ENCODE results near the gene IREB2.
"Not testable (repeated sequence)": the region's sequence is repeated elsewhere in the genome, so short reads cannot be mapped to it uniquely, and the experiment has no call there.

The IREB2 gene

GRCh38 chr15:78407608-78408354 is 30.2 kb upstream of the IREB2 start:
- DNase-seq, result no peak

- no peak for DNase-seq
Observed at GRCh38 chr15:78408355-78408640, 29.7 kb upstream of the IREB2 start.

- DNase-seq, result no peak
Observed at GRCh38 chr15:78408961-78409360, 29.1 kb upstream of the IREB2 start.

GRCh38 chr15:78411061-78411460 is 27.0 kb upstream of the IREB2 start:
- DNase-seq, result no peak

DNA sequence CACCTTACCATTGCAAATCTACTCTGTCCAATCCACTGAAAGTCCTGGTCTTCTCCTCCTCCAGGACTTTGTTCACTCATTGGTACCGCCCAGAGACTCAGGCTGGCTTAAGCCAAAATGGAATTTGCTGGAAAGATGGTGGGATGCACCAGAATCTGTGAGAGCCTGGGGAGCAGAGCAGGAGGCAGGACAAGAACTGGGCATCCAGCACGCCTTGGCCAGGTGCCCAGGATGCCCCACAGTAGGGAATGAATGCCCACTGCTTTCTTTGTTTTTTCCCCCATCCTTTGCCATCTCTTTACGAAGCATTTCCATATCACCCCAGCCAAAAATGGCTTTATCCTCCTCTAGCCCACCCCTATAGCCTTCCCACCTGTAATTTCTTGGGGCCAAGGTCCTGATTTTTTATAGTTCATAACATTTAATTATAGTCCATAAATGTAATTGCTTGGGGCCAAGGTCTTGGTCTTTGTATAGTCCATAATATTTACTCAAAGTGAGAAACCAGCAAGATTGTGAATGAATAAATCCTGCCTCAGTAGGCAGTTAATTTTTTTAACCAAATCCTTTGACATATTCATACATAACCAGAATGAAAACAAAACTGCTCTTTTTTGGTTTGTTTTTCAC is 23.3 kb upstream of the IREB2 start:
- no peak for DNase-seq

- peak; percentile 36 to 38 for DNase-seq
Observed at GRCh38 chr15:78415284-78415683, 22.7 kb upstream of the IREB2 start.

DNA sequence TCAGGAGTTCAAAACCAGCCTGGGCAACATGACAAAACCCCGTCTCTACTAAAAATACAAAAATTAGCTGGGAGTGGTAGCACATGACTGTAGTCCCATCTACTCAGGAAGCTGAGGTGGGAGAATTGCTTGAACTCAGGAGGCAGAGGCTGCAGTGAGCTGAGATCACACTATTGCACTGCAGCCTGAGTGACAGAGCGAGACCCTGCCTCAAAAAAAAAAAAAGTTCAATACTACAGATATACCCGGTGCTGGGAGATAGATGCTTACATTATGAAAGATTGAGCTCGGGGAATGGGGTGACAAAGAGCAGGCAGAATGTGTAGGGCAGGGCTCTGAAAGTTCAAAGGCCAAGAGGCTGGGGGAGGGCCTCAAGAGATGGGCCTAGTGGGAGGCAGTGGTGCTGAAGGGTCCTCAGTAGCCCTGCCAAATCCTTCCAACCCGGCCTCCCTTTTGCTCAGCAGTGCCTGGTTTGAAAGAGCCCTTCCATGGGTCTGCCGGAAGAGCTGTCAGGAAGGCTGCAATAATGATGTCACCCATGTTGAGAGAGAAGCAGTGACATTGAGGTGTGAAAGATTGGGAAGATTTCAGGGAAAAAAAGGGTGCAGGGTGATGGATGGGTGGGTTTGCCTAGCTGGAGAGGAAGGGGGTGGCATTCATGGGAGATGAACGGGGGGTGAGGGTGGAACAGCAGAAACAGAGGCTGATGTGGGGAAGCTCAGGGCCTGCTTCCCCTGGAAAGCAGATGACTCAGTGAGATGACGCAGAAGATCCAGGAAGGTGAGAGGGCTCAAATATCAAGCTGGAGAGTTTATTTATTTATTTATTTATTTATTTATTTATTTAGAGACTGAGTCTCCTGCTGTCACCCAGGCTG is 20.0 kb upstream of the IREB2 start:
- no peak for DNase-seq

GRCh38 chr15:78418686-78419085 is 19.3 kb upstream of the IREB2 start:
- DNase-seq, result no peak

GRCh38 chr15:78419367-78419766 is 18.6 kb upstream of the IREB2 start:
- DNase-seq, result no peak

DNA sequence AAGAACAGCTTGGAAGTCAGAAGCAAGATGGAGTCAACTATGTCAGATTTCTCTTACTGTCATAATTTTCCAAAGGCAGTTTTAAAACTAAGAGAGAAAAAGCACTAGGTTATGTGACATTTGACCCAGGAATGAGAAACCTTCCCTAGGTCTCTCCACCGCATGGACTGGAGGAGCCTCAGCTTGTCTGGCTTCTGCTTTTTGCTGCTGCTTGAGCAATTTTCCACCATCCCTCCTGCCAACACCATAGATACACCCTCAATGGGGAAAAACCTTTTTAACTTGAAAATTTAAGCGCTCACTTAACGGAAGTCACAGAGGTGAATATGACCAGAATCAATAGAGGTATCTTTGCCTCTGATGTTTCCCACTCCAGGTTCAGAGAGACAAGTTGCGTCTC is 17.8 kb upstream of the IREB2 start:
- no peak for DNase-seq

- no peak for DNase-seq
Observed at GRCh38 chr15:78420766-78421165, 17.2 kb upstream of the IREB2 start.

DNA sequence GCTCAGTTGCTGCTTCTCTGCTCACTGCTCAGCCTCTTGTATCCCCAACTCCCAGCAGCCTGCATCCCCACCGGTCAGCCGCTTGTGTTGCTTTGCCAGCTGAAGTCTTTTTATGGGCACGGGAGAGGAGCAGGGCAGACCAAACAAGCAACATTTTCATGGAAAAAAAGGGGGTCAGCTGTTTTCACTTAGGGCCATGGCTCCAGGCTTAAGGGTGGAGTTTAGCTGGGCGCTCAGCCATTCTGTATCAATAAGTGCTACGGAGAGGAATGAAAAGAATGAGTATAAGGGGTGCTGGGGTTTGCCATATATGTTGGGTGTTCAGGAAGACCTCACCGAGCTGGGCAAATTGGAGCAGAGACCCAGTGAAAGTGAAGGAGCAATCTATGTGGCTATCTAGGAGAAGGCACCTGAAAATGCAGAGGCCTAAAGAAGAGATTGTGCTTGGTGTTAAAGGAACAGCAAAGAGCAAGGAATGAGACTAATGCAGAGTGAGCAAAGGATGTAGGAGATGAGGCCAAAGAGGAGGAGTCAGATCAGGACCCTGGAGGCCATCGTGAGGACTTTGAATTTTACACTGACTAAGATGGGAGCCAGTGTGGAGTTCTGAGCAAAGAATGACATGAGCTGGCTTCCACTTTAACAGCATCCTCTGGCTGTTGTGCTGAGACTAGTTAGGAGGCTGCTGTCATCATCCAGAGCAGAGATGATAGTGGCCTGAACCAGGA is 16.6 kb upstream of the IREB2 start:
- DNase-seq, result no peak

- DNase-seq, result peak in 1 of 2 experiments; percentile 11
Observed at GRCh38 chr15:78422571-78423340, 15.3 kb upstream of the IREB2 start.

- DNase-seq, result no peak
Observed at GRCh38 chr15:78424673-78425072, 13.3 kb upstream of the IREB2 start.

- no peak for DNase-seq
Observed at GRCh38 chr15:78425643-78426042, 12.4 kb upstream of the IREB2 start.

GRCh38 chr15:78426300-78426699 is 11.7 kb upstream of the IREB2 start:
- no peak for DNase-seq

GRCh38 chr15:78427953-78428352 is 10.1 kb upstream of the IREB2 start:
- no peak for DNase-seq

- no peak for DNase-seq
Observed at GRCh38 chr15:78429477-78429876, 8.5 kb upstream of the IREB2 start.

GRCh38 chr15:78431955-78432354 is 6.1 kb upstream of the IREB2 start:
- DNase-seq, result no peak

DNA sequence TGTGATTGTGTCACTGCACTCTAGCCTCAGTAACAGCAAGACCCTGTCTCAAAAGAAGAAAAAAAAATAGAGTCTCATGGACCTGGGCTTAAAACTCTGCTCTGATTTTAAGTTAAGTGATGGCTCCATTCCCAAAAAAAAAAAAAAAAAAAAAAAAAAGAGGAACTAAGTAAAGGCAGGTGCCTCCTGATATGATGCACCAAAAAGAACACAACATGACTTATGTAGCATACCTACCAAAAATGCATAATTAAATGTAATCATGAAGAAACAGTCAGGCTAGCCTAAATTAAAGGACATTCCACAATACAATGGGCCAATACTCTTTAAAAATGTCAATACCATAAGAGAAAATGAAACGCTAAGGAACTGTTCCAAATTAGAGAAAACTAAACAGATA is 5.4 kb upstream of the IREB2 start:
- no peak for DNase-seq

GRCh38 chr15:78434134-78434533 is 3.9 kb upstream of the IREB2 start:
- no peak for DNase-seq

- DNase-seq, result not testable (repeated sequence)
Observed at GRCh38 chr15:78434711-78435110, 3.3 kb upstream of the IREB2 start.

Data from NCI-H187 (cell line).